Stimulated activated CD4-positive, alpha-beta T cell treated with anti-CD3 and anti-CD28 coated beads, Interleukin-1b, Interleukin-23, amount 100 ng/mL, for 1 hour (primary cell): ENCODE results near the gene INSRR.

Experiments
- DNase-seq, 2 donors: peaks; one replicate each; pipeline ENCODE4 v3.0.0-alpha.2; 2020; ENCODE audit warnings: low read depth in 2 of 2

INSRR gene

DNA sequence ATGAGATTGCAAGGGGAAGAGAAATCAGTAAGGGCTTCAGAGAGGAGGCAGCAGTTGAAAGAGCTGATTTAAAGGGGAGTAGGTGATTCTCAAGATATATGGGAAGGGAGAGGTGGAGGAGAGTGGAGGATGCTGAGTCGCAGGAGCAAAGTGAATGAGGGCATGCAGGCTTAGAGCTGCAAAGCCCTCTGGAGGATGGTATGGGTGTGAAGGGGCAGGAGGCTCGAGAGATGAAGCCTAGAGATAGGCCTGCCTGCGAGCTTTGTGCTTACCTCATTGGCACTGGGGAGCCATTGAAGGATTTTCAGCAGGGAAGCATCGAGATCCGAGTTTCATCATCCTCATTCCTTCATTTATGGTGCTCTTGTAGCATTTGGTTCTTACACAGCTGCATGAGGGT lies 26.5 kb downstream of the INSRR start:
- DNase-seq: no peak

DNA sequence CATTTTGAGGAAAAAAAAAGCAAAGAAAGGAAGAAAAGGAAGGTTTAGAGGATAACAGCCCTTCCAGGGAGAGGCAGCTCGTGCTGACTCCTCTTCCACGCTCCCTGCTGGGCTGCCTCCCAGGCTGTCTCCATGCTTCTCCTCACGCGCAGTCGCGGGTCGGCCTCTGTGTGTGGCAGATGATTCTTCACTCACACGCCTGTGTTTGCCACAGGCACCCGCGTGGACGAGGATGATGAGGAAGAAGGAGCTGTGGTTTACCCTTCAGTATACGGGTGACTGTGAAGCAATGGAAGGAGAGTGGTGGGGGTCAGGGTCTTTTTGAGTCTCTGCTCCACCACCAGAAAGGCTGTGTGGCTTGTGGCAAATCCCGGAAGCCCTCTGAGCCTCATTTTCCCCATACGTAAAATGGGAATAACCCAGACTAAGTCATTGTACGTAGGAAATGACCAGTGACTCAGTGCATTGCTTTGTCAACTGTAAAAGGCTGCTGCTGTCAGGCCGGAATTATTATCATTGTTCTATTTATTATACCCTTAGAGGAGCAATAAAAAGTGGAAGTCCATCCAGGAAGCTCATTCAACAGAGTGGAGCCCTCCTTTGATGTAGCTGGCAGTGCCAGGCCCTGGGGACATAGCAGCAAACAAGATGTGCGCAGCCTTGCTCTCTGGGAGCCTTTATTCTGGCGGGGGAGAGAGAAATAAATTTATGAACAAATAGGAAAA lies 30.4 kb downstream of the INSRR start:
- DNase-seq: no peak

DNA sequence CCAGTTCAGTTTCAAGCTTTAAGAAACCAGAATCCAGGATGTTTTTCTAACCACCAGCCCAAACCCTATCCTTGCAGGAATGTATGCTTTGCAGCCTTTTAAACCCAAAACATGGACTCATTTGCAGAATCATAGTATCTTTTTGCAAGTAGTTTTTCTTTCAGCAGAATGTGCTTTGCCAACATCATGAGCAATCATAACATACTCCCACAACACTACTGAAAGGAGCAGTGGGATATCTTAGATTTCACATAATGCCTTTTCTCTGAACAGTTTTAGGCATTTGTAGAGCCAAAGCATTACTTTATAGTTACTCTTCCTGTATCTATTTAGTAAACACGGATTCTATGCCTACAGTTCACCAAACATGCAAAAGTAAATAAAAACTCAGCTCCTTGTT lies 32.3 kb downstream of the INSRR start:
- DNase-seq: no peak

DNA sequence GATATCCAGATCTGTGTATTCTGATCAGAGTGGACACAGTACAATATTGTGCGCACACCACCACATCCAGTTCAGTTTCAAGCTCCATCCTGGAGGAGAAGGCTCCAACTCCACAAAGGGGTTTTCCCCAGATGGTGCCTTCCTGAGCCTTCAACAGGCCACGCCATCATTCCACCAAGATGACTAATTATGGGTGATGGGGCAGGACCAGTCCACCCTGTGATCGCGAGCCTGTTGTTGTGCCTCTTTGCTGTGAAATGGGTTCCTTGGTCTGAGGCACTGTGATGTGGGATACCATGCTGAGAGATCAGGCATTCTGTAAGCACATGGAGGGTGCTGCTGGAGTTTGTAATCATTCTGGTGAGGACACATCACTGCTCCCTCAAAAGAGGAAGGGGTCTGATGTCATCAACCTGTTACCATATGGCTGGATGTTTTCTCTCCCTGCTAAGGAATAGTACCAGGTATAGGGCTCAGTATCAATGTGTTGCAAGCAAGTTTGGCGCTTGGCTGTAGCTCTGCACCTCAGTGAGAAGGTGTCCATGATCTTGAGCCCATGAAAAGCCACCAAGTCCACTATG lies 35.6 kb downstream of the INSRR start:
- DNase-seq: no peak

- no peak for DNase-seq
Measured at GRCh38 chr1:156822680-156823079, 36.2 kb downstream of the INSRR start.

- no peak for DNase-seq
Measured at GRCh38 chr1:156821801-156822200, 37.1 kb downstream of the INSRR start.

GRCh38 chr1:156816561-156817328 lies 42.2 kb downstream of the INSRR start, which contains the start of gene SH2D2A:
SH2D2A (minus strand) TSS chr1:156816848; CDS start chr1:156816708, 140 bp downstream.
- peak; percentile 77 to 92 for DNase-seq

- DNase-seq: no peak
Measured at GRCh38 chr1:156815961-156816422, 42.9 kb downstream of the INSRR start.

DNA sequence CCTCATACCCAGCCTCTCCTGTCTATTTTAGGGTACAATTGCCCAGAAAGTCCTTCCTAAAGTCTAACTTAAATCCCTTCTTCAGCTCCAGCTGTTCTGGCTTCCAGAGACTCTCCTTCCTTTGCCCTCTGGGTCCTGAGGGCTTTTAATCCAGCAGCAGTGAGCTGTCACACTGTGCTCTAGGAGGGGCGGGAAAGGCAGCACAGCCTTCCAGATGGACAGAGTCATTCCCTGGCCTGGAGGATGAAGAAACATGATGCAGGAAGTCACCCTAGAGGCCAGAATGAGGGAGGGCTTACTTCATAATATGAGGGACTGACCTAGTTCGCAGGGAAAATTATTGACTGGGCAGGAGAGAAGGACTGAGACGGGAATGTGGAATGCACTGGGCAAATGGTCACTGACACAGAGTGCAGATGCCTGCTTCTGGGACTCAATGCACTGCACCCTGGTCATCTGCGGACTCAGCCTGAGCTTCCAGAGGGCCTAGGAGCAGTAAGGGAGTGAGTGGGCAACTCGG lies 43.5 kb downstream of the INSRR start:
- no peak for DNase-seq

DNA sequence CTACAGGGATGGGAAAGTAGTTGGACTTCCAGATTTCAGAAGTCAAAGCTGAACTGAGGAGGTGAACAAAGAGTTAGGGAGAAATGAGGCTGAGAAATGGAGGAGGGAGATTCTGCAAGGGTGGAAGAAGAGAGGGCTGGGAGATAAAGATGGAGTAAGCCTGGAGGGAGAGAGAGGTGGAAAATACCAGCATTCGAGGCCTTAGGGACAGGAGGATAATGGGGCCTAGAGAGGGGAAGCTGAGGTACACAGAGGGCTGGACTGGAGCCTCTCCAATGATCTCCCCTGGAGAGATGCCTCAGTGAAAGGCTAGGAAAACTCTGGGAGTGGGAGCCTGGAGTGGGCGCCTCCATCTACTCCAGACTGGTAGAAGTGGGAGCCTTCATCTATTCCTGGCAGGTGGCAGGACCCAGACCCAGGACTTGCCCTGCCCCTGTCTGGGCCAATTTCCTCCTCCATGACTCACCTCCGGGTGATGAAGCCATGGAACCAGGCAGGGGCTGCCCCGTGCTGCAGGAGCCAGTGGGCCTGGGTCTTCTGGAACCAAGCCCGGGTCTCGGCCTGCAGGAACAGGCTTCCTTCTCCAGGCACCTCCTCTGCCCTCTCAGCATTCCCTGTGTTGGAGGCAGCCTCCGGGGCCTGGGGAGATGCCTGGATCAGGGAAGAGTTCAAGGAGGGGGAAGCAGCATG lies 44.2 kb downstream of the INSRR start:
- no peak for DNase-seq

- DNase-seq: peak; percentile 34 to 60
Measured at GRCh38 chr1:156813750-156814570, 45.0 kb downstream of the INSRR start.

DNA sequence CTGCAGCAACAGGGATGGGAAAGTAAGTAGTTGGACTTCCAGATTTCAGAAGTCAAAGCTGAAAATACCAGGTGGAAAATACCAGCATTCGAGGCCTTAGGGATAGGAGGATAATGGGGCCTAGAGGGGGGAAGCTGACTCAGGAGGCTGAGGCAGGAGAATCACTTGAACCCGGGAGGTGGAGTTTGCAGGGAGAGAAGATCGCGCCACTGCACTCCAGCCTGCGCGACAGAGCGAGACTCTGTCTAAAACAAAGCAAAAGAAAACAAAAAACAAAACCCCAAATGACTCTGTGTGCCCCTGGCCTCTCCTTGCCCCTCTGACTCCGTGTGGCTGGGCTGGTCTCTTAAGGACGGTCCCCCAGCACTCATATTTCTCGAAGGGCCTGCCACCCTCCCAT lies 45.6 kb downstream of the INSRR start:
- DNase-seq: no peak

DNA sequence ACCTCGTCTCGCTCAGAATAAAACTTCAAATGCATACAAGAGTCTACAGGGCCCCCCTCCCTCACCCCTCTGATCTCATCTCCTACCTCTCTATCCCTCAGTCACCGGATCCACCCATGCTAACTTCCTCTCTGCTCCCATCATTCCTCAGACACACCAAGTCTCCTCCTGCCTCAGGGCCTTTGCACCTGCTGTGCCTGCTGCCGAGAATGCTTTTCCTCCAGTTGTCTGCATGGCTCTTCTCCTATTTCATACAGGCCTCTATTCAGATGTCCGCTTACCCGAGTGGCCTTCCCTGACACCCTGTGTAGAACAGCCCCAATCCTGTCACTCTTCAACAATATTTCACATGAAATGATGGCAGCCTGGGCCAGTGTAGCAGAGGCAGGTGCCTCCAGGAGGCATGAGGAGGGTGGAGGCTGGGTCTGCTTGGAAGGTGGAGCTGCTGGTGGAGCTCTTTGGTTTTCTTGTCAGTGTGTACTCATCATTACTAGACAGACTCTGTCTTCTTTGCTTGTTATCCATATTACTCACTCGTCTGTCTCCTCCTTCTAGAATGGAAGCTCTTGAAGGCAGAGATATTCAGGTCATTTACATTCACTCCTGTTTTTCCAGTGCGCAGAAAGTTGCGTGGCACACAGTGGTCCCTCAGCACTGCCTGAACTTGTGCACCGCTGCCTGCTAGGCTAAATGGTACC lies 46.5 kb downstream of the INSRR start:
- DNase-seq: no peak

DNA sequence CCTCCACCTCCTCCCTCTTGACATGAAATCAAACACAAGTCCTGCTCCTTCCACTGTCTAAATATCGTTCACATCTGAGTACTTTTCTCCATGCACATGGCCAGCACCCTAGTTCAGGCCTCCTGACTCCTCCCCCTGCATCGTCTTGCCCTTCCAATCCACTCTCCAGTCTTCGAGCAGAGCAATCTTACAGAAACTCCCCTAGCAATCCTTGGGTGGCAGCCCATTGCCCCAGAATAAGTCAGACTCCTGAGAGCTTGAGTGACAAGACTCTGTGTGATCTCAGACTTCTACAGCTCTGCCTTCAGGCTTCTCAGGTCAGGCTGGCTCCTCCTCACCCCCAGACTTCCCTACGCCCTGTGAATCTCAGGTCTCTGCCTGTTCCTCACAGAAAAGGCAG lies 47.7 kb downstream of the INSRR start:
- no peak for DNase-seq

GRCh38 chr1:156809711-156810366 lies 49.1 kb downstream of the INSRR start:
- no peak for DNase-seq

- no peak for DNase-seq
Measured at GRCh38 chr1:156809281-156809680, 49.6 kb downstream of the INSRR start.

- DNase-seq: no peak
Measured at GRCh38 chr1:156808186-156809030, 50.5 kb downstream of the INSRR start.

DNA sequence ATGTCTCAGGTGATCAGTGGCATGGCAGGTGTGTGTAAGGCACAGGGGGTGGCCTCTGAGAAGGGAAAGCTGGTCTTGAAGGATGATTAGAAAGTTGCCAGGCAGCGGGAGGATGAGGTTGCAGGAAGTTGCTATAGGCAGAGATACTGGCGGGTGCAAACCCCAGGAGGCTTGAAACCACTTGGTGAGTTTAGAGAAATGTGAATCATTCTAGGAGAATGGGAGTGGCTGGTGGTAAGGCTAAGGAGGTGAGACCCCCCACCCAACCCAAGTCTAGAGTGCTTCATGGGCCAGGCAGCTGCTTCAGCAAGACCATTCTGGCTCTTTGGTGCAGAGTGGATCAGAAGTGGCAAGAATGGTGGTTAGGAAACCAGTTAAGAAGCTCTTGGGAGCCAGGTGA lies 51.3 kb downstream of the INSRR start:
- no peak for DNase-seq
